PC-9 (cell line): ENCODE results near the gene PAK2.

Experiments
- EZH2 ChIP-seq: fragments of 200-600 bp; sonication (generic); IDR thresholded peaks from 2 replicates; pipeline ENCODE4 v1.8.0; 2017; ENCODE audit warnings: antibody characterized with exemption, low read depth
- TF ChIP-seq, protein P1 (sequence below): fragments of 200-600 bp; sonication (generic); conservative IDR thresholded peaks from 2 replicates; pipeline ENCODE4 v1.6.1; 2017; ENCODE audit warnings: mixed run types, antibody characterized with exemption, mild to moderate bottlenecking, moderate library complexity

DNA sequence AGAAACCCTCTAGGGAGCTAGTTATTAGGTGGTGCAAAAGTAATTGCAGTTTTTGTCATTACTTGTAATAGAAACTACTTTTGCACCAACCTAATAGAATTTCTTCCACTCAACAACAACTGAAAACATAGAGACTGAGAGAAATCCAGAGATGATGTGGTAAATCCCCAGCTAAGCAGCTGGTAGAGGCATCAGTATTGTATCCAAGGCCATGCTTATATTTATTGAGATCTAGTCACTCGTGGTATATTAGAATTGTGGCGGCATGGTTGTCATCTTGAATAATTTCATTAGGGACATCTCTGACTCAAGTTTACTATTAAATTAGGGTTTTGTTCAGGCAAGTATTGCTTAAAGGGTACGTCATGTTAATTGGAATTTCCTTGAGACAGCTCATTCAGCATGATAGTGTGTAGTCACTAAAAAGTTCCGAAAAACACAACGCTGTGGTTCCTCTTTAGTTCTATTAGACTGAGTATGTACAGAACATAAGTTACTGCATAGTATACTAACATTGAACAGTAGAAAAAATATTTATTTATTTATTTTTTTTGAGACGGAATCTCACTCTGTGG, 35.3 kb downstream of the PAK2 start:
- TF ChIP-seq, protein P1, sequence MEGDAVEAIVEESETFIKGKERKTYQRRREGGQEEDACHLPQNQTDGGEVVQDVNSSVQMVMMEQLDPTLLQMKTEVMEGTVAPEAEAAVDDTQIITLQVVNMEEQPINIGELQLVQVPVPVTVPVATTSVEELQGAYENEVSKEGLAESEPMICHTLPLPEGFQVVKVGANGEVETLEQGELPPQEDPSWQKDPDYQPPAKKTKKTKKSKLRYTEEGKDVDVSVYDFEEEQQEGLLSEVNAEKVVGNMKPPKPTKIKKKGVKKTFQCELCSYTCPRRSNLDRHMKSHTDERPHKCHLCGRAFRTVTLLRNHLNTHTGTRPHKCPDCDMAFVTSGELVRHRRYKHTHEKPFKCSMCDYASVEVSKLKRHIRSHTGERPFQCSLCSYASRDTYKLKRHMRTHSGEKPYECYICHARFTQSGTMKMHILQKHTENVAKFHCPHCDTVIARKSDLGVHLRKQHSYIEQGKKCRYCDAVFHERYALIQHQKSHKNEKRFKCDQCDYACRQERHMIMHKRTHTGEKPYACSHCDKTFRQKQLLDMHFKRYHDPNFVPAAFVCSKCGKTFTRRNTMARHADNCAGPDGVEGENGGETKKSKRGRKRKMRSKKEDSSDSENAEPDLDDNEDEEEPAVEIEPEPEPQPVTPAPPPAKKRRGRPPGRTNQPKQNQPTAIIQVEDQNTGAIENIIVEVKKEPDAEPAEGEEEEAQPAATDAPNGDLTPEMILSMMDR: no peak
- TF ChIP-seq EZH2: no peak
